ENCODE measurements around the gene CEP112.

CEP112 gene

DNA sequence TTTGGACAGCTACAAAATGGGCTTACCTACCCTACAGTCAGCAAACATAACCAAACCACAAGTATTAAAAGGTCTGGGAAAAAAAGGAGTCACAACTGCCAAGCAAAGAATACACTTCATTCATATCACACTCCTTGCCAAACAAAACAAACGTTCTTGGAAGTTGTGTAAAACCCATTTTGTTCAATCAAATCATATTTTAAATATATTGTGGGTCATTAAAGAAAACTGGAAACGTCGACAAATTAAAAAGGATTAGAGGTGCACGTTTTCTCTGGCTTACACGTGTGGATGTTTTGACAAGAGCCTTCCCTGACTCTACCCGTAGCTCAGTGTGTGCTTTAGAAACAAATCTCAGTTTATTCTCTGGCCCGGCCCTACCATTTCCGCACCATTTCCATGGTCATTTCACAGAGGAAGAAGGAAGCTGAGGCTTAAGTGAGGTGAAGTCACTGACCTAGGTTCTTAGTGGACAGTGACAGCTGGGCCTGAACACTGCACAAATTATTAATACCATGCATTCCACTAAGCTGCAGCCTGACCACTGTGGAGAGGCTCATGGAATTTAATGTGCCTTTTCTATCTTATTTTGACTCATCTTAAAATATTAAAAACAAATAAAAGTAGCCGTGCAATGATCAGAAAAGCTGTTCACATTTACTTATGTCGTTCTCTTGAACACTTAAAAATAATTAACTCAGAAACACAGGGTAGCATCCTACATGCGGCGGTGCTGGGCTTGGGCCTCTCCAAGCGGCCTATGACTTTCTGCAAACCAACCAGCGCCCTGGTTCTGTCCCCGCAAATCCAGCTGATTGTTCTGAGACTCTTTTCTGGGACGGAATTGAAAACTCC is 968 bp downstream of the CEP112 start:
- in situ Hi-C loops (cut with HindIII; ENCODE audit: low sequenced_read_pairs) = no loop called here
- TF ChIP-seq CTCF (IDR thresholded peaks at IDR 0.05; ENCODE audit: low read depth, low read length, missing control alignments) = no peak
- peak; percentile 68 for DNase-seq (ENCODE audit: low read depth)

GRCh38 chr17:66187718-66188117 is 4.2 kb downstream of the CEP112 start:
- H3K4me3 ChIP-seq (ENCODE audit: low read depth, low read length) = no peak overlapping the region
- no peak for TF ChIP-seq CTCF (IDR thresholded peaks at IDR 0.05; ENCODE audit: low read depth, low read length, missing control alignments)
- DNase-seq (ENCODE audit: low read depth) = no peak
- in situ Hi-C loops (cut with HindIII; ENCODE audit: low sequenced_read_pairs) = no loop called here

More for the DNA sequence above, 968 bp downstream of the CEP112 start:
- peak overlapping the region; percentile 70 for H3K4me3 ChIP-seq (ENCODE audit: low read depth, low read length)

DNA sequence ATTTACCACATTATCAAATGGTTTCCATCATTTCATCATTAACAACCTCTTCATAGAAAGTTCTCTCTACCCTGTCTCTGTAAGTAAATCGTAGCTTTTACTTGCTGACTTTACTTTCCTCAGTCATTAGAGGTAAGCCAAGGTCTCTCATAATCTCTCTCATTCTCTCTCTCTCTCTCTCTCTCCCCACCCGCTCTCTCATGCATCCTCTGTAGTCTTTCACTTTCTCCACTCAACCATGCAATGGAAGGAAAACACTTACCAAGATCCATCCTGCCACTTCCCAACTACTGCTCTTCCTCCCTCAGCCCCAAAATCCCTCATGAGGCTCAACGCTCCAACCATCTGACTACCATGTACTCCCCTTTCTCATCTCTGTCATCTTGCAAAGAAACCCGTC is 6.1 kb downstream of the CEP112 start:
- no peak for DNase-seq (ENCODE audit: low read depth)
- in situ Hi-C loops (cut with HindIII; ENCODE audit: low sequenced_read_pairs) = no loop called here
- no peak overlapping the region for H3K4me3 ChIP-seq (ENCODE audit: low read depth, low read length)
- no peak for TF ChIP-seq CTCF (IDR thresholded peaks at IDR 0.05; ENCODE audit: low read depth, low read length, missing control alignments)

DNA sequence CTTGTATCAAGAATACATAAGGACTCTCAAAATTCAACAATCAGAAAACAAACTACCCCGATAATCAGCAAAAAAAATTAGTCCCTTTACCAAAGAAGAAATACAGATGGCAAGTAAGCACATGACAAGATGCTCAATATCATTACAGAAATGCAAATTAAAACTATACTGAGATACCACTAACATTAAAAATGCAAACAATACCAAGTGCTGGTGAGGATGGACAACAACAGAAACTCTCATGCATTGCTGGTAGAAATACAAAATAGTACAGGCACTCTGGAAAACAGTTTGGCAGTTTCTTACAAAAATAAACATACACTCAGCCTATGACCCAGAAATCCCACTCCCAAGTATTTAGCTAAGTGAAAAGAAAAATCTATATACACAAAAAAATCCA is 7.5 kb downstream of the CEP112 start:
- H3K4me3 ChIP-seq (ENCODE audit: low read depth, low read length) = no peak overlapping the region
- no peak for DNase-seq (ENCODE audit: low read depth)
- no peak for TF ChIP-seq CTCF (IDR thresholded peaks at IDR 0.05; ENCODE audit: low read depth, low read length, missing control alignments)
- in situ Hi-C loops (cut with HindIII; ENCODE audit: low sequenced_read_pairs) = no loop called here

DNA sequence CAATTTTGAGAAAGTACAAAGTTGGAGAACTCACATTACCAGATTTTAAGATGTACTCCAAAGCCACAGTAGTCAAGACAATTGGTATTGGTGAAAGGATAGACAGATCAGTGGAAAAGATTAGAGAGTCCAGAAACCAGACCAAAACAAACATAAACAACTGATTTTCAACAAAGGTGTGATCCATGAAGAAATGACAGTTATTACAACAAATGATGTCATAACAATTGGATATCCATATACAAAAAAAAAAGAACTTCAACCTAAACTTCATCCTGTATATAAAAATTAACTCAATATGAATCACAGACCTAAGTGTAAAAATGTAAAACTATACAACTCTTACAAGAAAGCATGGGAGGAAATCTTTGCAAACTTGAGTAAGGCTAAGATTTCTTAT is 8.4 kb downstream of the CEP112 start:
- in situ Hi-C loops (cut with HindIII; ENCODE audit: low sequenced_read_pairs) = no loop called here
- H3K4me3 ChIP-seq (ENCODE audit: low read depth, low read length) = no peak overlapping the region
- no peak for DNase-seq (ENCODE audit: low read depth)
- no peak for TF ChIP-seq CTCF (IDR thresholded peaks at IDR 0.05; ENCODE audit: low read depth, low read length, missing control alignments)

- TF ChIP-seq CTCF (IDR thresholded peaks at IDR 0.05; ENCODE audit: low read depth, low read length, missing control alignments) = no peak
- no peak for DNase-seq (ENCODE audit: low read depth)
- no peak overlapping the region for H3K4me3 ChIP-seq (ENCODE audit: low read depth, low read length)
- in situ Hi-C loops (cut with HindIII; ENCODE audit: low sequenced_read_pairs) = no loop called here
Measured at GRCh38 chr17:66178642-66179041, 13.3 kb downstream of the CEP112 start.

All from astrocyte of the cerebellum (primary cell).